RWPE1 (cell line): ENCODE measurements around the gene IL10.

ENCODE experiments used
- CTCF ChIA-PET: fragments of 350-600 bp; sonication (Branson Sonifier 250); formaldehyde crosslinking; extraction: SDS; loops from one replicate; lab custom pipeline; 2021; lab: Yijun Ruan, JAX
- POLR2A ChIA-PET: fragments of 400-600 bp; formaldehyde crosslinking; extraction: SDS; loops from one replicate; lab custom pipeline; 2020; ENCODE audit warnings: antibody characterized with exemption; ENCODE audit not compliant: low non-redundant PET; lab: Yijun Ruan, JAX
- DNase-seq: peaks from one replicate; pipeline ENCODE4 v3.0.0; 2012; ENCODE audit warnings: low spot score
- H3K27ac ChIP-seq: fragments of 450-650 bp; 2 replicates; pipeline ENCODE4 v1.5.1; 2017
- CTCF ChIP-seq: fragments of 450-650 bp; conservative IDR thresholded peaks from 2 replicates; pipeline ENCODE4 v1.5.1; 2017; ENCODE audit warnings: low read depth, mild to moderate bottlenecking

The IL10 gene

GRCh38 chr1:206772243-206772937 is at the start of gene IL10:
Gene IL10 (minus strand): TSS chr1:206772494. CDS start chr1:206772435, 59 bp downstream.
- ChIA-PET CTCF (interaction anchor here (0.6 kb wide), 1 partner anchor 204 kb away, joined by 3 read pairs; no protein-coding TSS in a partner anchor), POLR2A (interaction anchor here (0.7 kb wide), 1 partner anchor 88 kb away, joined by 3 read pairs; no protein-coding TSS in a partner anchor)
- TF ChIP-seq CTCF: no peak
- DNase-seq: no peak
- H3K27ac ChIP-seq: no peak within 1 kb of the TSS

- DNase-seq: no peak
- POLR2A ChIA-PET: no interaction called here
- no peak overlapping the region for H3K27ac ChIP-seq
- no peak for TF ChIP-seq CTCF
- CTCF ChIA-PET: interaction anchor here (0.9 to 1.4 kb wide), 3 partner anchors 12 to 60 kb away, joined by 3 read pairs; no protein-coding TSS in a partner anchor
Measured at GRCh38 chr1:206821493-206821892, 49.2 kb upstream of the IL10 start.

- POLR2A ChIA-PET: no interaction called here
- no peak for DNase-seq
- H3K27ac ChIP-seq: no peak overlapping the region
- CTCF ChIA-PET: interaction anchor here (0.6 to 1.1 kb wide), 5 partner anchors 8 to 196 kb away, joined by 3 to 7 read pairs (median 3); no protein-coding TSS in a partner anchor
- no peak for TF ChIP-seq CTCF
Measured at GRCh38 chr1:206816390-206817287, 44.3 kb upstream of the IL10 start.

- ChIA-PET POLR2A (no interaction called here), CTCF (interaction anchor here (0.7 kb wide), 1 partner anchor 123 kb away, joined by 4 read pairs; no protein-coding TSS in a partner anchor)
- no peak for TF ChIP-seq CTCF
- no peak overlapping the region for H3K27ac ChIP-seq
- DNase-seq: no peak
Measured at GRCh38 chr1:206814716-206815341, 42.5 kb upstream of the IL10 start.

- CTCF ChIA-PET: no interaction called here
- DNase-seq: no peak
- no peak for TF ChIP-seq CTCF
- POLR2A ChIA-PET: no interaction called here
- H3K27ac ChIP-seq: no peak overlapping the region
Measured at GRCh38 chr1:206812471-206812870, 40.2 kb upstream of the IL10 start.
